ENCODE measurements around the gene ADORA1. TPM values are rescaled to one million over a fixed set of nuclear protein-coding genes. Genes with fewer than 3 reads are reported as not detected.

ADORA1 gene
- total and polyA plus RNA-seq, 2 of the 4 experiments (the other 2 are of a cell fraction): 0.36 to 0.56 TPM

- Histone ChIP-seq H3K56ac (ENCODE audit: extremely low read depth, insufficient read depth, low read length) (no peak overlapping the region), H3K9me1 (ENCODE audit: insufficient read depth, low read length) (no peaks in the 10 kb centered on the region), H3K27me3 (ENCODE audit: control insufficient read depth, insufficient read depth, low read length) (peaks cover 49% of the 10 kb centered on the region), H3K4me2 (ENCODE audit: low read depth, low read length) (no peak overlapping the region), H2BK15ac (ENCODE audit: low read depth, low read length) (no peak overlapping the region), H2BK120ac (ENCODE audit: low read depth, low read length) (no peak overlapping the region), H3K79me1 (ENCODE audit: low read depth in 1 of 2, low read length in 2 of 2) (no peaks in the 10 kb centered on the region), H3K36me3 (ENCODE audit: control insufficient read depth, insufficient read depth, low read length) (no peaks in the 10 kb centered on the region), H2BK5ac (ENCODE audit: low read depth, low read length, poor library complexity, severe bottlenecking) (no peak overlapping the region), H3K27ac (ENCODE audit: insufficient read depth, low read length) (no peak overlapping the region), H4K20me1 (ENCODE audit: insufficient read depth, low read length) (no peaks in the 10 kb centered on the region), H3K23ac (ENCODE audit: low read depth, low read length) (no peak overlapping the region), H3K14ac (replicated peaks; ENCODE audit: low read depth, low read length) (no peak overlapping the region), H3K4me3 (ENCODE audit: insufficient read depth, low read depth, low read length) (no peak overlapping the region), H4K91ac (ENCODE audit: insufficient read depth, low read depth, low read length) (no peak overlapping the region), H2AK9ac (replicated peaks; ENCODE audit: low read depth, low read length, poor library complexity) (no peak overlapping the region), H3K18ac (ENCODE audit: low read depth, low read length) (no peak overlapping the region), H3K9me3 (ENCODE audit: control insufficient read depth, insufficient read depth, low read length) (peaks cover 9% of the 10 kb centered on the region), H4K8ac (ENCODE audit: low read depth in 2 of 2, low read length in 2 of 2) (no peak overlapping the region), H2BK20ac (ENCODE audit: low read depth, low read length) (no peak overlapping the region), H3K4ac (ENCODE audit: low read depth, low read length) (no peak overlapping the region), H2AK5ac (ENCODE audit: low read depth, low read length) (no peak overlapping the region), H3K4me1 (ENCODE audit: control insufficient read depth, insufficient read depth, low read length) (no peaks in the 10 kb centered on the region), H2AFZ (replicated peaks; ENCODE audit: low read length, poor library complexity) (no peak overlapping the region), H4K5ac (ENCODE audit: low read depth, low read length) (no peak overlapping the region), H3K9ac (ENCODE audit: low read depth, low read length) (no peak overlapping the region)
- intact Hi-C loops (cut with micrococcal nuclease): no loop called here
- DNase-seq (no peak), ATAC-seq (ENCODE audit: low read depth) (no peak)
- POLR2A ChIA-PET (ENCODE audit: unreplicated experiment): no interaction called here
- dilution Hi-C loops (cut with HindIII; ENCODE audit: low sequenced_read_pairs, unreplicated experiment): no loop called here
- CTCF ChIA-PET: no interaction called here
- TF ChIP-seq POLR2A (IDR thresholded peaks at IDR 0.05; ENCODE audit: low read depth, low read length) (no peak), MAFK (IDR thresholded peaks at IDR 0.05; ENCODE audit: low read depth, low read length) (no peak), RAD21 (IDR thresholded peaks at IDR 0.05; ENCODE audit: low read length) (no peak), FOS (IDR thresholded peaks at IDR 0.05; ENCODE audit: low read depth, low read length) (no peak), CEBPB (IDR thresholded peaks at IDR 0.05; ENCODE audit: low read depth, low read length) (no peak), USF2 (IDR thresholded peaks at IDR 0.05; ENCODE audit: low read depth, low read length) (no peak), RFX5 (IDR thresholded peaks at IDR 0.05; ENCODE audit: low read depth, low read length) (no peak)
- in situ Hi-C loops (cut with MboI; ENCODE audit: low sequenced_read_pairs): no loop called here
- BruUV-seq (replicated peaks): no TSS peak
- WGBS, 2 experiments (ENCODE audit: extremely low coverage in 2 of 2, insufficient read length in 1 of 2): 67% methylated on average over 1 of the region's 1 CpG; no CpG with 5 or more reads in 1 of the 2 experiments
These were observed 33.6 kb upstream of the ADORA1 start for GRCh38 chr1:203093754-203094410.

Data from IMR-90 (cell line).